Stomach smooth muscle (tissue), 2 donors: Measurements from ENCODE around the gene NAIF1.

Experiments used
- H3K27ac ChIP-seq: one replicate; pipeline ENCODE4 v1.7.0; 2013; ENCODE audit warnings: mild to moderate bottlenecking, low read length, inconsistent platforms
- H3K27me3 ChIP-seq, 2 donors: one replicate each; pipeline ENCODE4 v1.7.0; 2013; ENCODE audit warnings: low read length in 2 of 2; ENCODE audit not compliant: insufficient read depth in 2 of 2, control insufficient read depth in 1 of 2
- H3K36me3 ChIP-seq, 2 donors: one replicate each; pipeline ENCODE4 v1.7.0; 2013; ENCODE audit warnings: low read length in 2 of 2; ENCODE audit not compliant: control insufficient read depth in 2 of 2, insufficient read depth in 2 of 2
- H3K4me1 ChIP-seq: one replicate; pipeline ENCODE4 v1.7.0; 2013; ENCODE audit warnings: low read length; ENCODE audit not compliant: control insufficient read depth, insufficient read depth
- H3K4me3 ChIP-seq, 2 donors: one replicate each; pipeline ENCODE4 v1.7.0; 2013; ENCODE audit warnings: low read length in 2 of 2
- H3K9ac ChIP-seq, 2 donors: one replicate each; pipeline ENCODE4 v1.7.0; 2013; ENCODE audit warnings: low read length in 2 of 2, mild to moderate bottlenecking in 1 of 2
- H3K9me3 ChIP-seq, 2 donors: one replicate each; pipeline ENCODE4 v1.7.0; 2013; ENCODE audit warnings: low read length in 2 of 2; ENCODE audit not compliant: control insufficient read depth in 2 of 2
- donor health status: healthy.
- donor health status: Pancreatic carcinoma.

NAIF1 gene

DNA sequence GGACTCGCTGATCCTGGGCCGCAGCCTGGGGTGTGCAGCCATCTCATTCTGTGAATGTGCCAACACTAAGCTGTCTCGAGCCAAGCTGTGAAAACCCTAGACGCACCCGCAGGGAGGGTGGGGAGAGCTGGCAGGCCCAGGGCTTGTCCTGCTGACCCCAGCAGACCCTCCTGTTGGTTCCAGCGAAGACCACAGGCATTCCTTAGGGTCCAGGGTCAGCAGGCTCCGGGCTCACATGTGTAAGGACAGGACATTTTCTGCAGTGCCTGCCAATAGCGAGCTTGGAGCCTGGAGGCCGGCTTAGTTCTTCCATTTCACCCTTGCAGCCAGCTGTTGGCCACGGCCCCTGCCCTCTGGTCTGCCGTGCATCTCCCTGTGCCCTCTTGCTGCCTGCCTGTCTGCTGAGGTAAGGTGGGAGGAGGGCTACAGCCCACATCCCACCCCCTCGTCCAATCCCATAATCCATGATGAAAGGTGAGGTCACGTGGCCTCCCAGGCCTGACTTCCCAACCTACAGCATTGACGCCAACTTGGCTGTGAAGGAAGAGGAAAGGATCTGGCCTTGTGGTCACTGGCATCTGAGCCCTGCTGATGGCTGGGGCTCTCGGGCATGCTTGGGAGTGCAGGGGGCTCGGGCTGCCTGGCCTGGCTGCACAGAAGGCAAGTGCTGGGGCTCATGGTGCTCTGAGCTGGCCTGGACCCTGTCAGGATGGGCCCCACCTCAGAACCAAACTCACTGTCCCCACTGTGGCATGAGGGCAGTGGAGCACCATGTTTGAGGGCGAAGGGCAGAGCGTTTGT, 40.5 kb upstream of the NAIF1 start:
- no peak overlapping the region for H3K27ac ChIP-seq
- H3K4me3 ChIP-seq = no peak overlapping the region
- peaks cover 3% of the 10 kb centered on the region for H3K4me1 ChIP-seq
- no peaks in the 10 kb centered on the region for H3K27me3 ChIP-seq
- no peak overlapping the region for H3K9ac ChIP-seq
- no peaks in the 10 kb centered on the region for H3K9me3 ChIP-seq
- H3K36me3 ChIP-seq = peaks cover 41 to 48% of the 10 kb centered on the region in 2 donors

DNA sequence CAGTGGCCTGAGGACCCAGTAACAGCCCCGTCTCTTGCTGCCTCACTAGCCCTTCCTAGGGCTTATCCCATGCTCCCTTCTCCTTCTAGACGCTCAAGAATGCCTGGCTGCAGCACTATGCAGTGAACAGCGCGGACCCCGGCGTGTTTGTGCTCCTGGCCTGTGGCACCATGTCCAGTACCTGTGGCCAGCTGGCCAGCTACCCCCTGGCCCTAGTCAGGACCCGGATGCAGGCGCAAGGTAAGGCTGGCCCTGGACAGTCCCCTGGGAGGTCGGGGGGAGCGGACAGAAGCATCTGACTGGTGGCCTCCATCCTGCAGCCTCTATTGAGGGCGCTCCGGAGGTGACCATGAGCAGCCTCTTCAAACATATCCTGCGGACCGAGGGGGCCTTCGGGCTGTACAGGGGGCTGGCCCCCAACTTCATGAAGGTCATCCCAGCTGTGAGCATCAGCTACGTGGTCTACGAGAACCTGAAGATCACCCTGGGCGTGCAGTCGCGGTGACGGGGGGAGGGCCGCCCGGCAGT, 39.9 kb upstream of the NAIF1 start:
- peaks cover 5% of the 10 kb centered on the region for H3K4me1 ChIP-seq

DNA sequence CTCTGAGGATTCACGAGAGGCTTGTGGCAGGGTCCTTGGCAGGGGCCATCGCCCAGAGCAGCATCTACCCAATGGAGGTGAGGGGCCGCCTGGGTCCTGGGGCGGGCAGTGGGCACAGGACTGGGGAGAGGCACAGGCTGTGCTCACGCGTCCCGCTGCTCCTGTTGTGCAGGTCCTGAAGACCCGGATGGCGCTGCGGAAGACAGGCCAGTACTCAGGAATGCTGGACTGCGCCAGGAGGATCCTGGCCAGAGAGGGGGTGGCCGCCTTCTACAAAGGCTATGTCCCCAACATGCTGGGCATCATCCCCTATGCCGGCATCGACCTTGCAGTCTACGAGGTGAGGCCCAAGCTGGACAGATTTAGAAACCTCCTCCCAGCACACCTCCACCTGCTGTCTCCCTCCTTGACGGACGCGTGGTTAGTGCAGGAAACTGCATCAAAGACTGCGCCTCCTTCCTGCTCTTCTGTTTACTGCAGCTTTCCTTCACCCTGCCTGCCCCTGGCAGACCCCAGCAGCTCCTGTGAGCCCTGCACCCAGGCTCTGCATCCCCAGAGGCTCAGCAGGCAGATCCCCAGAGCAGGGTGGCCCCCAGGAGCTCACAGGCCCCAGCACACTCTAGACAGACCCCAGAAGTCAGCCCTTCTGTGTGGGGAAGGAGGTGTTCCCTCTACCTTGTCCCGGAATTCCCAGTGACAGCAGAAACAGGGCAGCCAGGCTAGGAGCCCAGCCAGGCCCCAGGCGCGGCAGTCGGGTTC, 39.2 kb upstream of the NAIF1 start:
- no peaks in the 10 kb centered on the region for H3K9me3 ChIP-seq
- H3K27ac ChIP-seq = no peak overlapping the region
- H3K27me3 ChIP-seq = no peaks in the 10 kb centered on the region
- H3K36me3 ChIP-seq = peaks cover 54 to 57% of the 10 kb centered on the region in 2 donors
- peaks cover 9% of the 10 kb centered on the region for H3K4me1 ChIP-seq
- H3K9ac ChIP-seq = no peak overlapping the region
- no peak overlapping the region for H3K4me3 ChIP-seq

More for the DNA sequence above, 39.9 kb upstream of the NAIF1 start:
- Histone ChIP-seq H3K36me3 (peaks cover 48 to 53% of the 10 kb centered on the region in 2 donors), H3K9me3 (no peaks in the 10 kb centered on the region), H3K4me3 (no peak overlapping the region), H3K27ac (no peak overlapping the region), H3K27me3 (no peaks in the 10 kb centered on the region), H3K9ac (no peak overlapping the region)

DNA sequence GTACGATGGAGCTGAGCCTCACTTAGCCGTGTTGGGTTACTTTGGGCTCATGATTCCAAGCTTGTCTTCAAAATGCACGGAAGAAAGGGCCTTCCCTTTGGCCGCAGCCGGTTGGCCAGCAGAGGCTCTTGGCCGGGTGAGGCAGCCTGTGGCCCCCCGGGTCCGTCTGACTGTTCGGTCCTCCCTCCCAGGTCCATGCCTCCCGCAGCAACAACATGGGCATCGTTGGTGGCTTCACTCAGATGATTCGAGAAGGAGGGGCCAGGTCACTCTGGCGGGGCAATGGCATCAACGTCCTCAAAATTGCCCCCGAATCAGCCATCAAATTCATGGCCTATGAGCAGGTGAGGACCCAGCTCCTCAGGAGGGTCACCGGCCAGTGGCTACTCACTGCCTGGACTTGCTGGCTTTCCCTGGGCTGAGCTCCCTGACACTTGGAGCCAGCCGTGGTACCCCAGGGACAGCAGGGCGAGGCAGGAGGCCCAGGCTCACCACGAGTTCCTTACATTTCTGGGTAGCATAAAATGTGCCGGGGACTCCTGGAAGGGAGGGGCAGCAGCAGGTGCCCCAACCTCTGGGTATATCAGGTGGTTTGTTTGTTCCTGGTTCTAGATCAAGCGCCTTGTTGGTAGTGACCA, 38.5 kb upstream of the NAIF1 start:
- H3K27ac ChIP-seq = no peak overlapping the region
- H3K9me3 ChIP-seq = no peaks in the 10 kb centered on the region
- H3K36me3 ChIP-seq = peaks cover 59 to 62% of the 10 kb centered on the region in 2 donors
- H3K4me1 ChIP-seq = peaks cover 12% of the 10 kb centered on the region
- no peak overlapping the region for H3K4me3 ChIP-seq
- H3K9ac ChIP-seq = no peak overlapping the region
- H3K27me3 ChIP-seq = no peaks in the 10 kb centered on the region

DNA sequence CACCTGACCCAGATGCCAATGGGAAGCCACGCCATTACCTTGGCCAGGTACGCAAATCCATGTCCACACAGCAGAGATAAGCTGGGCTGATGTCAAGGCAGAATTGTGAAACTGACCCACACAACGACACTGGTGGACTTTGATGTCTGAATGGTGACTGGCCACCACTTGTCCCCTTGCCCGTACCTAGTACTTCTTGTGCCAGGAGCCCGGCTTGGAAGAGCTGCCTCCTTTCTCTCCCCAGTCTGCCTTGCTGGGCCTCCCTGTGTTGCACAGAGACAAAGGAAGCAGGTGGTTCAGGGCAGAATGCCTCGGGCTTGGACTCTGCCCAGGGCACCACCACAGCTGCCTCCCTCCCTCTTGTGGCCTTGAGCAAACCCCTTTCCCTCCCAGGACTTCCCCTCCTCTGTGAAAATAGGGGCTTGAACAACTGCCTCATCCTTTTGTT, 37.1 kb upstream of the NAIF1 start:
- peaks cover 25% of the 10 kb centered on the region for H3K4me1 ChIP-seq
- no peak overlapping the region for H3K27ac ChIP-seq
- H3K9ac ChIP-seq = no peak overlapping the region
- no peak overlapping the region for H3K4me3 ChIP-seq
- peaks cover 59 to 62% of the 10 kb centered on the region in 2 donors for H3K36me3 ChIP-seq
- H3K9me3 ChIP-seq = no peaks in the 10 kb centered on the region
- H3K27me3 ChIP-seq = no peaks in the 10 kb centered on the region

DNA sequence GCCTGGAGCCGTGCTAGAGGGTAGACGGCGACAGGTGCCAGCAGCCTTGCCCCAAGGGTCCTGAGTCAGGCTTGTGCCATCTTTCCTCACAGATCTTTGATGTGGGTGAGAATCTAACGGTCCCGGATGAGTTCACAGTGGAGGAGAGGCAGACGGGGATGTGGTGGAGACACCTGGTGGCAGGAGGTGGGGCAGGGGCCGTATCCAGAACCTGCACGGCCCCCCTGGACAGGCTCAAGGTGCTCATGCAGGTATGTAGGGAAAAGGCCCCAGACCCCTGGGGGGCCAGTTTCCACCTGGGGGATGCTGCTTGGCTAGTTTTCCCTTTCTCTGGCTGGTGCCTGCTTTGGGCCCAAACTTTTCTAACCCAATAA, 36.5 kb upstream of the NAIF1 start:
- Histone ChIP-seq H3K9ac (no peak overlapping the region), H3K36me3 (peaks cover 59 to 62% of the 10 kb centered on the region in 2 donors), H3K27ac (no peak overlapping the region), H3K4me3 (no peak overlapping the region), H3K9me3 (no peaks in the 10 kb centered on the region), H3K4me1 (peaks cover 31% of the 10 kb centered on the region), H3K27me3 (no peaks in the 10 kb centered on the region)

DNA sequence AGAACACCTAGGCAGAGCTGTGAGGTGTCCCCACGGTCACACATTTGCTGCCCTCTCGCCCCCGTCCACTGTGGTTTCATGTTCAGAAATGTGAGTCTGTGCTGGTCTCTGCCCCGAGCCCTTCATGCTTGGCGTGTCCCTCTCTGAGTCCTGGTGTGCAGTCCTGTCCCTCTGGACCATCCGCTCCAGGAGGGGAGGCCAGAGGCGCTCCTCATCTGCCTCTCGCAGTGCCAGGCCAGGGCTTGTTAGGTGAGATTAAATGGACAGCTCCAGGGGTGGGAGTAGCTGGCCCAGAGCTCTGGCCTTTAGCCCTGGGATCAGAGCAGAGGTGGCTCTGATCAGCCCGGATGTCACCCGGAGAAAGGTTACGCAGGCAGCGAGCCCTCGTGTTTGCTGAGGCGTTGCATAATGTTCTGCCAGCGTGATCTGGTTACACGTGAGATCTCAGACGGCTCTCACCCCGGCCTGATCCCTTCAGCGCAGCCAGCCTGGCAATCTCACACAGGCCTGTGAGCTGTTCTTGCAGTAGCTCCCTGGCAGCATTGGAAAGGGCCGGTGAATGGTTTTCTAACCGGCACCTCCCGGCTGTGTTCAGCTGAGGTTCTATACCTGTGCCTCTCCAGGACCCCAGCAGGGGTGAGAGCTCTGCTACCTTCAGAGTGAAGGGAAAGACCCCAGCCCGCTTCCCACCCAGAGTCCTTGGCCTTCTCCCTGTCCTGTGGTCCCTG, 35.9 kb upstream of the NAIF1 start:
- Histone ChIP-seq H3K4me3 (no peak overlapping the region), H3K27me3 (no peaks in the 10 kb centered on the region), H3K27ac (no peak overlapping the region), H3K9me3 (no peaks in the 10 kb centered on the region), H3K36me3 (peaks cover 57 to 59% of the 10 kb centered on the region in 2 donors), H3K4me1 (peaks cover 36% of the 10 kb centered on the region), H3K9ac (no peak overlapping the region)

DNA sequence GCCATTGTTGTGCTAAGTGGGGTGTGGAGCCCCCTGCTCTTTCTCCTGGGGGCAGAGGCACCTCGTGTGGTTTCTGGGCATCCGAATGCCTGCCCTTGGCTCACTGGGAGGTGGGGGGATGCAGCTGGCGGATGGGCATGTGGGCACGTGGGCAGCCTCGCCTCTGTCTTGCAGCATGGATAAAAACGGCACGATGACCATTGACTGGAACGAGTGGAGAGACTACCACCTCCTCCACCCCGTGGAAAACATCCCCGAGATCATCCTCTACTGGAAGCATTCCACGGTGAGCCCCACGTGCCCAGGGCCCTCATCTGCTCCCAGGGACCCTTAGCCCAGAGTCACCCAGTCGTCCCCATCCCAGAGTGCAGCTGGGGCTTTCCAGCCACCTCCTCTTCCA, 35.1 kb upstream of the NAIF1 start:
- peaks cover 42% of the 10 kb centered on the region for H3K4me1 ChIP-seq
- H3K27ac ChIP-seq = no peak overlapping the region
- no peaks in the 10 kb centered on the region for H3K27me3 ChIP-seq
- no peak overlapping the region for H3K4me3 ChIP-seq
- no peak overlapping the region for H3K9ac ChIP-seq
- H3K9me3 ChIP-seq = no peaks in the 10 kb centered on the region
- H3K36me3 ChIP-seq = peaks cover 49 to 50% of the 10 kb centered on the region in 2 donors

DNA sequence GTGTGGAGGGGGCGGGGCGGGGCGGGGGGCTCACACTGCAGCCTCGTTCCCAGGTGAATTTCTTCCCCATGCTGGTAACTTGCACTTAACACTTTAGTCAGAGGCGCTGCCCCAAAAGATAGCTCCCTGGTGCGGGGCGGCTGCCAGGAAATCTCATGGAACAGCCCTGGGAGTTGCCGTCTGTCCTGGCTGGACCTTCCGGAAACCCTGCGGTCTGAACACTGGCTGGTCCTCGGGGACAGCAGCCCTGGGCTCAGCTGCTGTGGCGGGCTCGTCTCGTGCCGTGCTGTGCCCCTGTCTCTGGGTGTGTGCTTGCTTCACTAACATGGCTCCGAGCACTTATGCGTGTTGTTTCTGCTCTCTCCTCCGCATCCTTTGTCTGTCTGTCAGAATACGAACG, 34.6 kb upstream of the NAIF1 start:
- H3K9ac ChIP-seq = no peak overlapping the region
- H3K4me3 ChIP-seq = no peak overlapping the region
- no peak overlapping the region for H3K27ac ChIP-seq
- no peaks in the 10 kb centered on the region for H3K27me3 ChIP-seq
- H3K4me1 ChIP-seq = peaks cover 42% of the 10 kb centered on the region
- peaks cover 44 to 45% of the 10 kb centered on the region in 2 donors for H3K36me3 ChIP-seq
- H3K9me3 ChIP-seq = no peaks in the 10 kb centered on the region

DNA sequence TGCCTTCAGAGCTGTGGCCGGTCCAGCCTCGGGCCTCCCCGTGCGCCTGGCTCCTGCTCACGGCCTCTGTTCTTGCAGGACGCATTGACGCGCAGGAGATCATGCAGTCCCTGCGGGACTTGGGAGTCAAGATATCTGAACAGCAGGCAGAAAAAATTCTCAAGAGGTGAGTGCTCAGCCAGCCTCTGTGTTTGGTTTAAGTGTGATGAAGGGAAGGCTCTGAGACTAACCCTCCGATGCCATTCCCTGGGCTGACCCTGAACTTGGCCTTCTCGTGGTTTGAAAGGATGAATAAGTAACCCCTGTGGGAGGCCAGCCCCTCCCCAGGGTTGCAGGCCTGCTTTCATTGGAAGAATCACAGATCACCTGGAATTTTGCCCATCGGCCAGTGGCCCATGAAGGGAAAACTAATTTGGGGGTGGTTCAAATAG, 34.1 kb upstream of the NAIF1 start:
- peaks cover 40 to 41% of the 10 kb centered on the region in 2 donors for H3K36me3 ChIP-seq
- no peak overlapping the region for H3K27ac ChIP-seq
- no peak overlapping the region for H3K4me3 ChIP-seq
- peaks cover 42% of the 10 kb centered on the region for H3K4me1 ChIP-seq
- no peaks in the 10 kb centered on the region for H3K9me3 ChIP-seq
- H3K9ac ChIP-seq = no peak overlapping the region
- no peaks in the 10 kb centered on the region for H3K27me3 ChIP-seq
